GM21825 (cell line): ENCODE results near the gene PVALEF.

ENCODE experiments used
- ATAC-seq: cut with Tn5 transposase; IDR thresholded peaks from one replicate; pipeline ENCODE4 v1.9.1; 2021; ENCODE audit warnings: mild to moderate bottlenecking, moderate library complexity; ENCODE audit not compliant: unreplicated experiment

The PVALEF gene

GRCh38 chr17:81165246-81166032 lies at the start of gene PVALEF:
PVALEF (plus strand) TSS chr17:81165507; CDS start chr17:81181227, 15,720 bp downstream.
- ATAC-seq, result no peak

- no peak for ATAC-seq
These were observed 49.4 kb upstream of the PVALEF start for GRCh38 chr17:81115749-81116464.

DNA sequence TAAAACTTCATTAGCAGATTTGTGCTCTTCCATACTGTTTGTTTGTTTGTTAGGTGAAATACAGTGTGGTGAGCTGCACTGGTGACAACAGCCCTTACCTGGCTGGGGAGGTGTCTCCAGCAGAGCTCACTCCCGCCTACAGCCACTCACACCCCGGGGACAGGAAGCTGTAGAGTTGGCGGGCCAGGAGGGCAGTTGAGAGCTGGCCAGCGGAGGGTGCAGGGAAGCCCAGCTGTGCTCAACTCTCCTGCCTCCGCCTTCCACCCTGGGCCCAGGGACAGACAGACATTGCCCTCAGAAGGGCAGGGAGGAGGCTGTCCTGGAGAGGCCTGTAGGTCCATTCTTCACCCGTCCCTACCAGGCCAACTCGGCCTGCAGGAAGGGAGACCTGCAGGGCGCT lies 48.6 kb upstream of the PVALEF start:
- no peak for ATAC-seq

DNA sequence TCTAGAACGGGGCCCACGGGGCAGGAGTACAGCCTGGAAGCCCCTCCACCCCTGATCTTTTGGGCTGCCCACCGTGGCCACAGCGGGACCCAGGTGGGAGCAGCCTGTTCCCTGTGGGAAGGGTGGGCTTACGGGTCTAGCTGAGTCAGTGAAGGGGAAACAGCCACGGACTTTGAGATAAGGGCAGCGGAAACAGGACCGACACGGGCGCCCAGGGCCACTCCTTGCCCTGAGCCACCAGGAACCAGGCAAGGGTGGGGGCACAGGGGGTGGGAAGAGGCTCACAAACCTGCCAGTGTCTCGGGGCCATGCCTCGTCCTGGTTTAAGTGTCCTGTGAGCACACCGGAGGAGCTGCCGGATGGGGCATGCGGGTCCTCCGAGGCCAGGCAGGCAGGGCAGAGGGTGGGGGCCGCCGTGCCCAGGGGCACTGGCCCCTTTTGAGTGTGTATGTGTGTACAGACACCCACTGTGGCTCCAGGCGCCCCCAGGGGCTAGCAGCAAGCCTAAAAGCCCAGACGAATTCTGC lies 47.6 kb upstream of the PVALEF start:
- no peak for ATAC-seq

DNA sequence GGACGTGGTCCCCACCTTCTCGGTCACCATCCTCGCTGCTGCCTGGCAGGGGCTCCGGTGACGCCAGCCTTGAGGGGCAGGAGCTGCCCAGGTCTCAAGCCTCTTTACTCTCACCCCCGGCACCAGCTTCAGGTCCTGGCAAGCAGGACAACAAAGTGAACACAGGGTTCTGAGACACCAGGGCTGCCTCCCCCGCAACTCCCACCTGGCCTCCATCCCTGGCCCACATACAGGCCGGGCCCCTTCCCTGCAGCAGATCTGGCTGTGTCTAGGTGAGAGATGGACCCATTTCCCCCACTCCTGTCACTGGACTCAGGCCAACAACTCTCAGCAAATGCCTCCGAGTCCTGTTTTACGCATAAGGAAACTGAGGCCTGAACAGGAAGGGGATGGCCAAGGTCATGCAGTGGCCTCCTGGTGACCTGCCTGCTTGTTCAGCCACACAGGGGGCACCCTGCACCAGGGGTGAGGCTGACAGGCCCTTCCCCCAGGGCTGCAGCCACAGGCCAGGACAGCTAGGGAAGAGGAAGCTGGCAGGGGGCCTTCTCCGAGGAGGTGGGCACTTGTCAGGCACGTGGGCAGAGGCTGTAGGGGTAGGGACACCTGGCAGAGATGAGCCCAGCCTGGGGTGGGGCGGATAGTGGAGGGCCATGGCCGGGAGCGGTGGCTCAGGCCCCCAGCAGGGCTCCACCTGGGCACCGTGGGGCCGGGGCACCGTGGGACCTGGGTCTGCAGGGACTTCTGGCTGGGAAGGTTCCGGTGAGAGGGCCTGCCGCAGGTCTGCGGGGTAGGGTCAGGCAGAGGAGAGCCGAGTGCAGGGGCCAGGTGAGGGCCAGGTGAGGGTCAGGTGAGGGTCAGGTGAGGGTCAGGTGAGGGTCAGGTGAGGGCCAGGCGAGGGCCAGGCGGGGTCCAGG lies 46.7 kb upstream of the PVALEF start:
- no peak for ATAC-seq

GRCh38 chr17:81119223-81120148 lies 45.8 kb upstream of the PVALEF start:
- no peak for ATAC-seq

DNA sequence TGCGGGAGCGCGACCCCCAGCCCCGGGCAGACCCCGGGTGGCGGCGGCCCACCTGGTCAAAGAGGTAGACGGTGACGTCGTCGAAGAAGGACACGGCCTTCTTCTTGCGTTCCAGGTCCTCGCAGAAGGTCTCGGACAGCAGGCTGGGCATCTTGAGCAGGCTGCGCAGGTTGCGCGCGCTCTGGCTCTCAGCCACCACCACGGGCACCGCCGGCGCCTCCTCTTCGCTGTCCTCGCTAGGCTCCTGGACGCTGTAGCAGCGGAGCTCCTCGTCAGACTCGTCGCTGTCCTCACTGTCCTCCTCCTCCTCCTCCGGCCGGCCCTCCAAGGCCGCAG lies 45.2 kb upstream of the PVALEF start:
- ATAC-seq, result no peak

DNA sequence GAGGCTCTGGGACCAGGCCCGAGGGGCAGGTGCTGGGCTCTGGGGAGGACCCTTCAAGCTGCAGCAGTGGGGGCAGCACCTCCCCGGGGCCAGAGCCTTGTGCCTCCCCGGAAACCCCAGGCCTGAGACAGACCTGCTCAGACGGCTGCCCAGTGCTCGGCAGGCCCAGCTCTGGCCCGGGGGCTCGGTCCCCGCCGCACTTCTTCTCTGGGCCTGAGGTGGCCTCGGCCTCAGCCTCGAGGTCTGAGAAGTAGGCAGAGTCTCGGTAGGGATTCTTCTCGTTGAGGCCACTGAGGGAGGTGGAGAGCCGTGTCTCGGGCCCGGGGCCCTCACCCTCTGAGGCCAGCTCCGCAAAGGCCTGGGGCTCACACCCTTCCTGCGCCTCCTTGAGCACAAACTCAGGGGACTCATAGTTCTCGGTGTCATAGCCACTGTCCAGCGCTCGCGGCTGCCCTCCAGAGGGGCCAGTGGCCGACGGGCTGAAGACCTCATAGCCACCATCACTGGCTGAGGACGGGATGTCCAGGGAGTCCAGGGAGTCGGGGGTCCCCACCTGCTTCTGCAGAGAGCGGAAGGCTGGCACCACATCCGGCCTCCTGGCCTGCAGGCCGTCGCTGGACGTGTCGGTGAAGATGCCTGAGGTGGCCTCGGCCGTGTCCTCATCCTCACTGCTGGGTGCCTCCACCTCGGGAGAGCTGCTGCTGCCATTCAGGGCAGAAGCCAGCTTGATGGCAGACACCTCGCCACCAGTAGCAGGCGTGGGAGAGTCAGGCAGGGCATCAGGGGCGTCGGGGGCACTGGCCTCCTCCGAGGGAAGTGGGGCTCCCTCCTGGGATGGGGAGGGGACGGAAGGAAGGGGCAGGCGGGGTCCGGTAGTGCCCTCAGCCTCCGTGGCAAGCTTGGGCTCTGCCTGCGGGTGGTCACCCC lies 44.3 kb upstream of the PVALEF start:
- no peak for ATAC-seq

DNA sequence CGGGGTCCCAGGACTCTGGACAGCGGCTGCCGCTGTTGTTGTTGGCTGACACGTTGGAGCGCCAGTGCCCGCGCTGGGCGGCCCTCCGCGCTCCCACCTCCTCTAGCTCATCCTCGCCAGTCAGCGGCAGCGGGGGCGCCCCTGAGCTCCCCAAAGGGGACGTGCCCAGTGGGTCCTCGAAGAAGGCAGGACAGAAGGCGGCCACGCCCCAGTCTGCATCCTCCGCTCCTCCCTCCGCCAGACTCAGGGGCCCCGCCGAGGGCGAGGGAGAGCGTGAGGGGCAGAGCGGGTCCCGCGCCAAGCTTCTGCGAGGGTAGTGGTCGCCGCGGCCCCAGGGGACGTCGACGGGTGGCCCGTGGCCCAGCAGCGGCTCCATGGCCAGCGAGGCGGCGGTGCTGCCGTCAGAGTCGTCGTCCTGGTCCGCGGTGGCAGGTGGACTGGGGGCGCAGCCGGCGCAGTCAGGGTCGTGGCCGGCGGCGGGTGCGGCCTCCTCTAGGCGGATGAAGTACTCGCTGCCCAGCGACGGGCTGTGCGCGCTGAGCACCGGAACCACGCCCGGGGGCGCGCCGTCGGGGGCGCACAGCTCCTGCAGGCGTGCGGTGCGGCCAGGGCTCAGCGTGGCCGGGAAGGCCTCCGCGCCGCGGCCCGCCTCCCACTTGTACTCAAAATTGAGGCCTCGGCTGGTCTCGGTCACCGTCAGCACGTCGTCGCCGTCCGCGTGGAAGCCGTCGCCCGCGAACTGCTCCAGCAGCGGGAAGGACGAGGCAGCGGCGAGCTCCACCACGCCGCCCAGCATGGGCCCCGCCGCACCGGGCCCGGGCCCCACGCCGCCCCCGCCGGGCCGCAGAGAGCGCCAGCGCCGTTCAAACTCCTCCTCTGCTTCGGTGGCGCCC lies 43.2 kb upstream of the PVALEF start:
- no peak for ATAC-seq

- no peak for ATAC-seq
These were observed 42.0 kb upstream of the PVALEF start for GRCh38 chr17:81123052-81124048.

GRCh38 chr17:81124377-81124776 lies 40.9 kb upstream of the PVALEF start:
- ATAC-seq, result no peak

GRCh38 chr17:81125573-81126081 lies 39.7 kb upstream of the PVALEF start:
- ATAC-seq, result no peak

GRCh38 chr17:81126281-81127132 lies 38.8 kb upstream of the PVALEF start:
- no peak for ATAC-seq

DNA sequence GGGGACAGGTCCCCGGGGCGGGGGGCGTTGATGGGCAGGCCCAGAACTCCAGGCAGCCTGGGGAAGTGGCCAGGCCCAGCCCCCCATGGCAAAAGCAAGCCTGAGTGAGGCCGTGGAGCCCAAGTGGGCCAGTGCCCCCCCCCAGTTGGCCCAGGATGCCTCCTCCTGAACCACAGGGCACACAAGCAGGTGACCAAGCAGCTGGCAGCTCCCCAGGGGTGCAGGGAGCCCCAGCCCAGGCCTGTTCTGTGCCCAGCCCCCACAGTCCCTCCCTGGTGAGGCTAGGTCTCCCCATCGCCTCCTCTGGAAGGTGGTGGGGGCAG lies 38.2 kb upstream of the PVALEF start:
- no peak for ATAC-seq

GRCh38 chr17:81127526-81128177 lies 37.7 kb upstream of the PVALEF start:
- ATAC-seq, result no peak
